ENCODE data around the gene MRPL19.

MRPL19 gene

GRCh38 chr2:75716406-75716805 lies 69.8 kb downstream of the MRPL19 start:
- H3K27ac ChIP-seq (ENCODE audit: insufficient read depth, low read length, poor library complexity, severe bottlenecking): no peak overlapping the region
- no peak for DNase-seq
- no peak overlapping the region for H3K4me3 ChIP-seq (ENCODE audit: insufficient read depth, low read depth, low read length, poor library complexity, severe bottlenecking)
- no peaks in the 10 kb centered on the region for H3K9me3 ChIP-seq (ENCODE audit: control insufficient read depth, low read length)
- no peaks in the 10 kb centered on the region for H3K27me3 ChIP-seq (replicated peaks; ENCODE audit: control insufficient read depth, insufficient read depth, low read length, poor library complexity, severe bottlenecking)
- no peaks in the 10 kb centered on the region for H3K4me1 ChIP-seq (ENCODE audit: control insufficient read depth, insufficient read depth, low read length, poor library complexity, severe bottlenecking)
- no peaks in the 10 kb centered on the region for H3K36me3 ChIP-seq (ENCODE audit: control insufficient read depth, insufficient read depth, low read length)

- Histone ChIP-seq H3K4me1 (ENCODE audit: control insufficient read depth, insufficient read depth, low read length, poor library complexity, severe bottlenecking) (no peaks in the 10 kb centered on the region), H3K27ac (ENCODE audit: insufficient read depth, low read length, poor library complexity, severe bottlenecking) (no peak overlapping the region), H3K9me3 (ENCODE audit: control insufficient read depth, low read length) (no peaks in the 10 kb centered on the region), H3K4me3 (ENCODE audit: insufficient read depth, low read depth, low read length, poor library complexity, severe bottlenecking) (no peak overlapping the region), H3K36me3 (ENCODE audit: control insufficient read depth, insufficient read depth, low read length) (no peaks in the 10 kb centered on the region), H3K27me3 (replicated peaks; ENCODE audit: control insufficient read depth, insufficient read depth, low read length, poor library complexity, severe bottlenecking) (no peaks in the 10 kb centered on the region)
- DNase-seq: no peak
Observed at GRCh38 chr2:75719616-75720015, 73.0 kb downstream of the MRPL19 start.

- Histone ChIP-seq H3K9me3 (ENCODE audit: control insufficient read depth, low read length) (no peaks in the 10 kb centered on the region), H3K4me3 (ENCODE audit: insufficient read depth, low read depth, low read length, poor library complexity, severe bottlenecking) (no peak overlapping the region)
- no peak for DNase-seq
Observed at GRCh38 chr2:75720525-75720924, 73.9 kb downstream of the MRPL19 start.

GRCh38 chr2:75722687-75723086 lies 76.1 kb downstream of the MRPL19 start:
- no peak overlapping the region for H3K4me3 ChIP-seq (ENCODE audit: insufficient read depth, low read depth, low read length, poor library complexity, severe bottlenecking)
- H3K9me3 ChIP-seq (ENCODE audit: control insufficient read depth, low read length): no peaks in the 10 kb centered on the region

More at GRCh38 chr2:75720525-75720924, 73.9 kb downstream of the MRPL19 start:
- Histone ChIP-seq H3K4me1 (ENCODE audit: control insufficient read depth, insufficient read depth, low read length, poor library complexity, severe bottlenecking) (no peaks in the 10 kb centered on the region), H3K27ac (ENCODE audit: insufficient read depth, low read length, poor library complexity, severe bottlenecking) (no peak overlapping the region), H3K27me3 (replicated peaks; ENCODE audit: control insufficient read depth, insufficient read depth, low read length, poor library complexity, severe bottlenecking) (no peaks in the 10 kb centered on the region), H3K36me3 (ENCODE audit: control insufficient read depth, insufficient read depth, low read length) (no peaks in the 10 kb centered on the region)

GRCh38 chr2:75728614-75729419 lies 82.2 kb downstream of the MRPL19 start:
- Histone ChIP-seq H3K9me3 (ENCODE audit: control insufficient read depth, low read length) (no peaks in the 10 kb centered on the region), H3K27ac (ENCODE audit: insufficient read depth, low read length, poor library complexity, severe bottlenecking) (no peak overlapping the region), H3K4me1 (ENCODE audit: control insufficient read depth, insufficient read depth, low read length, poor library complexity, severe bottlenecking) (no peaks in the 10 kb centered on the region), H3K36me3 (ENCODE audit: control insufficient read depth, insufficient read depth, low read length) (no peaks in the 10 kb centered on the region), H3K27me3 (replicated peaks; ENCODE audit: control insufficient read depth, insufficient read depth, low read length, poor library complexity, severe bottlenecking) (no peaks in the 10 kb centered on the region), H3K4me3 (ENCODE audit: insufficient read depth, low read depth, low read length, poor library complexity, severe bottlenecking) (no peak overlapping the region)
- DNase-seq: no peak

More at GRCh38 chr2:75722687-75723086, 76.1 kb downstream of the MRPL19 start:
- no peak overlapping the region for H3K27ac ChIP-seq (ENCODE audit: insufficient read depth, low read length, poor library complexity, severe bottlenecking)
- no peaks in the 10 kb centered on the region for H3K4me1 ChIP-seq (ENCODE audit: control insufficient read depth, insufficient read depth, low read length, poor library complexity, severe bottlenecking)
- H3K36me3 ChIP-seq (ENCODE audit: control insufficient read depth, insufficient read depth, low read length): no peaks in the 10 kb centered on the region
- no peaks in the 10 kb centered on the region for H3K27me3 ChIP-seq (replicated peaks; ENCODE audit: control insufficient read depth, insufficient read depth, low read length, poor library complexity, severe bottlenecking)
- no peak for DNase-seq

- no peaks in the 10 kb centered on the region for H3K27me3 ChIP-seq (replicated peaks; ENCODE audit: control insufficient read depth, insufficient read depth, low read length, poor library complexity, severe bottlenecking)
Observed at GRCh38 chr2:75729861-75730260, 83.3 kb downstream of the MRPL19 start.

GRCh38 chr2:75736276-75736675 lies 89.7 kb downstream of the MRPL19 start:
- Histone ChIP-seq H3K9me3 (ENCODE audit: control insufficient read depth, low read length) (no peaks in the 10 kb centered on the region), H3K4me3 (ENCODE audit: insufficient read depth, low read depth, low read length, poor library complexity, severe bottlenecking) (no peak overlapping the region), H3K27ac (ENCODE audit: insufficient read depth, low read length, poor library complexity, severe bottlenecking) (no peak overlapping the region), H3K27me3 (replicated peaks; ENCODE audit: control insufficient read depth, insufficient read depth, low read length, poor library complexity, severe bottlenecking) (no peaks in the 10 kb centered on the region), H3K36me3 (ENCODE audit: control insufficient read depth, insufficient read depth, low read length) (no peaks in the 10 kb centered on the region), H3K4me1 (ENCODE audit: control insufficient read depth, insufficient read depth, low read length, poor library complexity, severe bottlenecking) (no peaks in the 10 kb centered on the region)
- DNase-seq: no peak

More at GRCh38 chr2:75729861-75730260, 83.3 kb downstream of the MRPL19 start:
- no peak overlapping the region for H3K4me3 ChIP-seq (ENCODE audit: insufficient read depth, low read depth, low read length, poor library complexity, severe bottlenecking)
- no peaks in the 10 kb centered on the region for H3K4me1 ChIP-seq (ENCODE audit: control insufficient read depth, insufficient read depth, low read length, poor library complexity, severe bottlenecking)
- no peaks in the 10 kb centered on the region for H3K9me3 ChIP-seq (ENCODE audit: control insufficient read depth, low read length)
- no peaks in the 10 kb centered on the region for H3K36me3 ChIP-seq (ENCODE audit: control insufficient read depth, insufficient read depth, low read length)
- H3K27ac ChIP-seq (ENCODE audit: insufficient read depth, low read length, poor library complexity, severe bottlenecking): no peak overlapping the region
- no peak for DNase-seq

- no peaks in the 10 kb centered on the region for H3K9me3 ChIP-seq (ENCODE audit: control insufficient read depth, low read length)
- H3K4me3 ChIP-seq (ENCODE audit: insufficient read depth, low read depth, low read length, poor library complexity, severe bottlenecking): no peak overlapping the region
- DNase-seq: no peak
- no peaks in the 10 kb centered on the region for H3K36me3 ChIP-seq (ENCODE audit: control insufficient read depth, insufficient read depth, low read length)
- H3K27ac ChIP-seq (ENCODE audit: insufficient read depth, low read length, poor library complexity, severe bottlenecking): no peak overlapping the region
- H3K4me1 ChIP-seq (ENCODE audit: control insufficient read depth, insufficient read depth, low read length, poor library complexity, severe bottlenecking): no peaks in the 10 kb centered on the region
- no peaks in the 10 kb centered on the region for H3K27me3 ChIP-seq (replicated peaks; ENCODE audit: control insufficient read depth, insufficient read depth, low read length, poor library complexity, severe bottlenecking)
Observed at GRCh38 chr2:75737961-75738360, 91.4 kb downstream of the MRPL19 start.
